Liver (tissue), 9 donors: Measurements from ENCODE around the gene ADGRV1. TPM values are rescaled to one million over a fixed set of nuclear protein-coding genes. Genes with fewer than 3 reads are reported as not detected.
A peak's percentile ranks its signal among the peaks of the same experiment; 100 is the strongest.

Experiments
- DNase-seq: peaks from one replicate; pipeline ENCODE4 v3.0.0-alpha.2; 2017; ENCODE audit warnings: low spot score
- H3K27ac ChIP-seq, 2 donors: one replicate each; pipeline ENCODE4 v1.7.0; 2013; ENCODE audit warnings: inconsistent platforms in 2 of 2, low read length in 2 of 2, control low read depth in 1 of 2, low read depth in 1 of 2, mild to moderate bottlenecking in 1 of 2
- H3K27me3 ChIP-seq, 4 donors: one replicate each; pipeline versions ENCODE4 v1.6.1 to v1.7.0; 2013; ENCODE audit warnings: low read length in 3 of 4, inconsistent platforms in 1 of 4, mild to moderate bottlenecking in 1 of 4, moderate library complexity in 1 of 4; ENCODE audit not compliant: control insufficient read depth in 4 of 4, insufficient read depth in 4 of 4
- H3K36me3 ChIP-seq, 4 donors: one replicate each; pipeline versions ENCODE4 v1.6.1 to v1.7.0; 2013; ENCODE audit warnings: low read length in 3 of 4, mild to moderate bottlenecking in 3 of 4, low read depth in 1 of 4, moderate library complexity in 1 of 4; ENCODE audit not compliant: control insufficient read depth in 4 of 4, insufficient read depth in 3 of 4
- H3K4me1 ChIP-seq, 4 donors: one replicate each; pipeline versions ENCODE4 v1.6.1 to v1.7.0; 2013; ENCODE audit warnings: low read length in 3 of 4, mild to moderate bottlenecking in 3 of 4, moderate library complexity in 1 of 4; ENCODE audit not compliant: control insufficient read depth in 4 of 4, insufficient read depth in 4 of 4
- H3K4me3 ChIP-seq, 3 donors: one replicate each; pipeline versions ENCODE4 v1.6.1 to v1.7.0; 2013; ENCODE audit warnings: low read length in 3 of 3, control low read depth in 1 of 3, low read depth in 1 of 3, mild to moderate bottlenecking in 1 of 3
- H3K9ac ChIP-seq, 2 donors: one replicate each; pipeline ENCODE4 v1.7.0; 2013; ENCODE audit warnings: low read length in 2 of 2, mild to moderate bottlenecking in 2 of 2, moderate library complexity in 2 of 2, control low read depth in 1 of 2, low read depth in 1 of 2
- H3K9me3 ChIP-seq, 4 donors: one replicate each; pipeline versions ENCODE4 v1.6.1 to v1.7.0; 2013; ENCODE audit warnings: low read length in 3 of 4; ENCODE audit not compliant: control insufficient read depth in 4 of 4
- EGR1 ChIP-seq, 2 donors: IDR thresholded peaks; 2 replicates each; pipeline ENCODE4 v1.6.1; 2016 to 2018; ENCODE audit warnings: antibody characterized with exemption in 2 of 2, low read depth in 2 of 2
- FOXA1 ChIP-seq: IDR thresholded peaks from 2 replicates; pipeline ENCODE4 v1.6.1; 2016; ENCODE audit warnings: antibody characterized with exemption
- FOXA2 ChIP-seq: IDR thresholded peaks from 2 replicates; pipeline ENCODE4 v1.6.1; 2016; ENCODE audit warnings: antibody characterized with exemption
- HNF4G ChIP-seq: IDR thresholded peaks from 2 replicates; pipeline ENCODE4 v1.6.1; 2016; ENCODE audit warnings: antibody characterized with exemption
- JUND ChIP-seq, 2 donors: IDR thresholded peaks; 2 replicates each; pipeline ENCODE4 v1.6.1; 2016; ENCODE audit warnings: antibody characterized with exemption in 2 of 2
- MAX ChIP-seq: IDR thresholded peaks from 2 replicates; pipeline ENCODE4 v1.6.1; 2016; ENCODE audit warnings: antibody characterized with exemption
- NR2F2 ChIP-seq: IDR thresholded peaks from 2 replicates; pipeline ENCODE4 v1.6.1; 2016; ENCODE audit warnings: antibody characterized with exemption
- RAD21 ChIP-seq, 2 donors: IDR thresholded peaks; 2 replicates each; pipeline ENCODE4 v1.6.1; 2016; ENCODE audit warnings: antibody characterized with exemption in 2 of 2, mild to moderate bottlenecking in 2 of 2
- REST ChIP-seq: IDR thresholded peaks from 2 replicates; pipeline ENCODE4 v1.6.1; 2016; ENCODE audit warnings: antibody characterized with exemption, mild to moderate bottlenecking
- RXRA ChIP-seq, 2 donors: IDR thresholded peaks; 2 replicates each; pipeline ENCODE4 v1.6.1; 2017 to 2018; ENCODE audit warnings: antibody characterized with exemption in 2 of 2, mild to moderate bottlenecking in 1 of 2
- SP1 ChIP-seq: IDR thresholded peaks from 2 replicates; pipeline ENCODE4 v1.6.1; 2018; ENCODE audit warnings: antibody characterized with exemption, mild to moderate bottlenecking
- TAF1 ChIP-seq: conservative IDR thresholded peaks from 2 replicates; pipeline ENCODE4 v1.6.1; 2016; ENCODE audit warnings: antibody characterized with exemption, mild to moderate bottlenecking
- WGBS: extraction: QIAGEN DNeasy Blood & Tissue Kit; methylation state at CpG from one replicate; pipeline ENCODE4 v1.1.7; 2013; 5-methylcytosine and 5-hydroxymethylcytosine counted together
- polyA plus RNA-seq, 2 donors: library from polyadenylated mRNA; stranded (reverse) in 1 of 2; unstranded in 1 of 2; fragments of 200-250 nt in 1 of 2; fragments of >200 nt in 1 of 2; fragmentation: Nextera tagmentation in 1 of 2; extraction: Ambion mirVana in 1 of 2; gene quantifications; one replicate each; pipeline versions ENCODE4 v1.2.1 to v1.2.3, GENCODE V29; 2013 to 2015
- total RNA-seq, 2 donors: library from RNA; depleted of rRNA; stranded (reverse); fragments of >200 nt; gene quantifications; one replicate each; pipeline ENCODE4 v1.2.3, GENCODE V29; 2014
- TF ChIP-seq, protein P1 (sequence below): IDR thresholded peaks from 2 replicates; pipeline ENCODE4 v1.6.1; 2016; ENCODE audit warnings: antibody characterized with exemption
- TF ChIP-seq, protein P2 (sequence below): IDR thresholded peaks from 2 replicates; pipeline ENCODE4 v1.6.1; 2016; ENCODE audit warnings: antibody characterized with exemption
- donor health status: healthy.
- donor health status: healthy.
- donor health status: healthy.
- donor health status: healthy.
- donor health status: healthy.

ADGRV1 gene
- total and polyA plus RNA-seq, 4 donors = 5.1 to 15.5 (median 9.6) TPM

- no peak for DNase-seq
- no peak overlapping the region for H3K4me3 ChIP-seq
- no peaks in the 10 kb centered on the region for H3K4me1 ChIP-seq
- H3K36me3 ChIP-seq = no peaks in the 10 kb centered on the region
- no peak overlapping the region for H3K9ac ChIP-seq
- no peaks in the 10 kb centered on the region for H3K27me3 ChIP-seq
- no peak overlapping the region for H3K27ac ChIP-seq
- no peaks in the 10 kb centered on the region for H3K9me3 ChIP-seq
- no peak for TF ChIP-seq NR2F2
- TF ChIP-seq TAF1 = no peak
- no peak for TF ChIP-seq RXRA (IDR thresholded peaks at IDR 0.05)
- TF ChIP-seq FOXA2 = no peak
- no peak for TF ChIP-seq FOXA1
- no peak for TF ChIP-seq SP1
- TF ChIP-seq HNF4G = no peak
- no peak for TF ChIP-seq REST
- no peak for TF ChIP-seq MAX
- no peak for TF ChIP-seq JUND (IDR thresholded peaks at IDR 0.05)
- 96% methylated on average over 1 of the region's 1 CpG for WGBS
Measured at GRCh38 chr5:91188755-91189154, 630.2 kb downstream of the ADGRV1 start.

GRCh38 chr5:91189480-91190313, 631.1 kb downstream of the ADGRV1 start:
- peak overlapping the region in 1 of 2 donors; percentile 46 for H3K27ac ChIP-seq
- no peaks in the 10 kb centered on the region for H3K36me3 ChIP-seq
- H3K9ac ChIP-seq = no peak overlapping the region
- no peak overlapping the region for H3K4me3 ChIP-seq
- WGBS = 63% methylated on average over 8 of the region's 8 CpGs
- no peaks in the 10 kb centered on the region for H3K9me3 ChIP-seq
- DNase-seq = no peak
- no peaks in the 10 kb centered on the region for H3K4me1 ChIP-seq
- no peaks in the 10 kb centered on the region for H3K27me3 ChIP-seq
- TF ChIP-seq JUND (IDR thresholded peaks at IDR 0.05) (no peak), TAF1 (no peak), REST (no peak), RAD21 (IDR thresholded peaks at IDR 0.05) (no peak), EGR1 (IDR thresholded peaks at IDR 0.05; ENCODE audit: low read depth in 2 of 2) (no peak)
- TF ChIP-seq, protein P1, sequence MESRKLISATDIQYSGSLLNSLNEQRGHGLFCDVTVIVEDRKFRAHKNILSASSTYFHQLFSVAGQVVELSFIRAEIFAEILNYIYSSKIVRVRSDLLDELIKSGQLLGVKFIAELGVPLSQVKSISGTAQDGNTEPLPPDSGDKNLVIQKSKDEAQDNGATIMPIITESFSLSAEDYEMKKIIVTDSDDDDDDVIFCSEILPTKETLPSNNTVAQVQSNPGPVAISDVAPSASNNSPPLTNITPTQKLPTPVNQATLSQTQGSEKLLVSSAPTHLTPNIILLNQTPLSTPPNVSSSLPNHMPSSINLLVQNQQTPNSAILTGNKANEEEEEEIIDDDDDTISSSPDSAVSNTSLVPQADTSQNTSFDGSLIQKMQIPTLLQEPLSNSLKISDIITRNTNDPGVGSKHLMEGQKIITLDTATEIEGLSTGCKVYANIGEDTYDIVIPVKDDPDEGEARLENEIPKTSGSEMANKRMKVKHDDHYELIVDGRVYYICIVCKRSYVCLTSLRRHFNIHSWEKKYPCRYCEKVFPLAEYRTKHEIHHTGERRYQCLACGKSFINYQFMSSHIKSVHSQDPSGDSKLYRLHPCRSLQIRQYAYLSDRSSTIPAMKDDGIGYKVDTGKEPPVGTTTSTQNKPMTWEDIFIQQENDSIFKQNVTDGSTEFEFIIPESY = no peak
- TF ChIP-seq, protein P2, sequence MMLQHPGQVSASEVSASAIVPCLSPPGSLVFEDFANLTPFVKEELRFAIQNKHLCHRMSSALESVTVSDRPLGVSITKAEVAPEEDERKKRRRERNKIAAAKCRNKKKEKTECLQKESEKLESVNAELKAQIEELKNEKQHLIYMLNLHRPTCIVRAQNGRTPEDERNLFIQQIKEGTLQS = no peak
